ENCODE results near the gene SEMA4C.

Gene SEMA4C

DNA sequence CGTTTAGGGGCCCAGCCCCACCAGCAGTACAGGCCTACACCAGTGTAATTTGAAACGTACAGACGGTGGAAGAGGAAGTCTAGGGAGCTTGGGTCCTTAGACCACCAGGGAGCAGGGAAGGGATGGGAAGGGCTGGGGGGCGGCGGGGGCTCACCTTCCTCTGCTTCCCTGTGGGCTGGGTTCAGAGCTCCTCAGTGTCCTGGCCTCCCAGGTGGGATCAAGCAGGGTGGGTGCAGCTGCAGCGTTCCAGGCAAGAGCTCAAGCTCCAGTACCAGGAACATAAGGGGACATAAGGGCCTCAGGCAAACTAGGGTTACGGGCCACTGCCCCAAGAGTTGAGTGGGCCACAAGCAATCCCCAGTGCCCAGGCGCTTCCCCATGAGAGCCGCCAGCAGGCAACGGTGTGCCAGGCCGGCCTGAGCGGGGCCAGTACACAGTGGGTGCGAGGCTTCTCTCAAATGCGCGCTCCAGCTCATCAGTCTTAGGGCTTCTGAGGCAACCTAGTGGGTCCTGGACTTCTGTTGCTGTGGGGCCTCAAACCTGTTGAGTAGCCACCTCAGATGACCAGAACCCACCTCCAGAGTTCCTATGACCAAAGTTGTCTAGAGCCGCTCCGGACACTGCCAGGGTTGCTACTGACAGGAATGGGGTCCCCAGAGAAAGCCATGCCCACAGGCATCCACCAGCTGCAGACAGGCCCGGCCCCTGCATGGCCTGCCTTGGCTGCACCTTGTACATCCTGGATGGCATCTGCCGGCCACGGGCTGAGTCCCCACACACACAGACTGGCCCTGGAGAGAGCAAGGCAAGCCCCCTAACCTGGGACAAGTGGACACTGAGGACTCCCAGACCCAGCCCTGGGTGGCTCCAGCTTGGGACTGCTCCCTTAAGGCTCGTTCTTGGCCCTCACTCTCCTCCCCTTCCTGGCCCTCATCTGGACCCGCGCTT lies 31.3 kb downstream of the SEMA4C start:
- Histone ChIP-seq H3K27ac (ENCODE audit: low read depth, low read length) (no peak overlapping the region), H3K9ac (ENCODE audit: low read depth, low read length) (no peak overlapping the region), H3K36me3 (ENCODE audit: control insufficient read depth, insufficient read depth, low read length) (peaks cover 27% of the 10 kb centered on the region), H3K9me3 (ENCODE audit: control insufficient read depth, insufficient read depth, low read length) (no peaks in the 10 kb centered on the region), H3K4me3 (ENCODE audit: low read depth, low read length) (no peak overlapping the region), H3K4me1 (ENCODE audit: control insufficient read depth, insufficient read depth, low read length) (peaks cover under 1% of the 10 kb centered on the region; the same call in 1 of the 2 replicates), H3K27me3 (ENCODE audit: control insufficient read depth, insufficient read depth, low read length) (no peaks in the 10 kb centered on the region)

GRCh38 chr2:96837575-96837974 lies 32.3 kb downstream of the SEMA4C start:
- Histone ChIP-seq H3K36me3 (ENCODE audit: control insufficient read depth, insufficient read depth, low read length) (peaks cover 33% of the 10 kb centered on the region), H3K27ac (ENCODE audit: low read depth, low read length) (no peak overlapping the region), H3K4me3 (ENCODE audit: low read depth, low read length) (no peak overlapping the region), H3K9me3 (ENCODE audit: control insufficient read depth, insufficient read depth, low read length) (no peaks in the 10 kb centered on the region), H3K27me3 (ENCODE audit: control insufficient read depth, insufficient read depth, low read length) (no peaks in the 10 kb centered on the region), H3K4me1 (ENCODE audit: control insufficient read depth, insufficient read depth, low read length) (peaks cover 10% of the 10 kb centered on the region), H3K9ac (ENCODE audit: low read depth, low read length) (no peak overlapping the region)

DNA sequence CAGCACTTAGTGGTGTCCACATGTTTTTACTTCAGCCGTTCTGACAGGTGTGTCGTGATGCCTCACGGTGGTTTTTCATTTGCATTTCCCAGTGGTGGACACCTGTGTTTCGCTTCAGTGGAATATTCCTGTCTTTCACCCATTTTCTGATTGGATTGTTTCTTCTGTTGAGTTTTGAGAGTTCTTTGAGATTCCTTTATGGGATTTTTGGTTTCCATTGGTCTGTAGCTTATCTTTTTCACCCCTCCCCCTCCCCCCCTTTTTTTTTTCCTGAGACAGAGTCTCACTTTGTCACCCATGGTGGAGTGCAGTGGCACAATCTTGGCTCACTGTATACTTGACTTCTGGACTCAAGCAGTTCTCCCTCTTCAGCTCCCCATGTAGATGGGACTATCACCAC lies 34.0 kb downstream of the SEMA4C start:
- Histone ChIP-seq H3K9me3 (ENCODE audit: control insufficient read depth, insufficient read depth, low read length) (no peaks in the 10 kb centered on the region), H3K4me1 (ENCODE audit: control insufficient read depth, insufficient read depth, low read length) (peaks cover 19% of the 10 kb centered on the region), H3K36me3 (ENCODE audit: control insufficient read depth, insufficient read depth, low read length) (peaks cover 48% of the 10 kb centered on the region), H3K27ac (ENCODE audit: low read depth, low read length) (no peak overlapping the region), H3K27me3 (ENCODE audit: control insufficient read depth, insufficient read depth, low read length) (no peaks in the 10 kb centered on the region), H3K9ac (ENCODE audit: low read depth, low read length) (no peak overlapping the region), H3K4me3 (ENCODE audit: low read depth, low read length) (no peak overlapping the region)

- H3K36me3 ChIP-seq (ENCODE audit: control insufficient read depth, insufficient read depth, low read length), result peaks cover 65% of the 10 kb centered on the region
- peak overlapping the region; percentile 88 for H3K27ac ChIP-seq (ENCODE audit: low read depth, low read length)
- peaks cover 19% of the 10 kb centered on the region for H3K4me1 ChIP-seq (ENCODE audit: control insufficient read depth, insufficient read depth, low read length)
- no peaks in the 10 kb centered on the region for H3K9me3 ChIP-seq (ENCODE audit: control insufficient read depth, insufficient read depth, low read length)
- H3K27me3 ChIP-seq (ENCODE audit: control insufficient read depth, insufficient read depth, low read length), result no peaks in the 10 kb centered on the region
- 0 out of 2 replicates have a peak overlapping the region, but pooled peaks have one; percentile 11 for H3K9ac ChIP-seq (ENCODE audit: low read depth, low read length)
- peak overlapping the region; percentile 28 for H3K4me3 ChIP-seq (ENCODE audit: low read depth, low read length)
These were observed 36.9 kb downstream of the SEMA4C start for GRCh38 chr2:96832754-96833507.

DNA sequence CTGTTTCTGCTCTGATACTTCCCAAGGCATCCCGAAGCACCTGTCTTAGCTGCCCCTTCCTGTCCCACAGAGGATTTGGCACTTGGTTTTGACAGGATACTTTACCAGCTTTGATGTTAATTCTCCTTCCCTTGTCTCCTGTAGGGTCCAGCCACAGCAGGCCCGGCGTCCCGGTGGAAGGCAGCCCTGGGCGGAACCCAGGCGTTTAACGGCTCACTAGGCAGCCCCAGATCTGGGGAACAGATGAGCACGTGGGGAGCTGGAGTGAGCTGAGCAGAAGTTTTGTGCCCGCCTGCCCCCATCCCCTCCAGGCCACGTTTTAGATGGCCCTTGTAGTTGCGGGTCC lies 37.5 kb downstream of the SEMA4C start:
- H3K9me3 ChIP-seq (ENCODE audit: control insufficient read depth, insufficient read depth, low read length), result no peaks in the 10 kb centered on the region
- no peak overlapping the region for H3K9ac ChIP-seq (ENCODE audit: low read depth, low read length)

DNA sequence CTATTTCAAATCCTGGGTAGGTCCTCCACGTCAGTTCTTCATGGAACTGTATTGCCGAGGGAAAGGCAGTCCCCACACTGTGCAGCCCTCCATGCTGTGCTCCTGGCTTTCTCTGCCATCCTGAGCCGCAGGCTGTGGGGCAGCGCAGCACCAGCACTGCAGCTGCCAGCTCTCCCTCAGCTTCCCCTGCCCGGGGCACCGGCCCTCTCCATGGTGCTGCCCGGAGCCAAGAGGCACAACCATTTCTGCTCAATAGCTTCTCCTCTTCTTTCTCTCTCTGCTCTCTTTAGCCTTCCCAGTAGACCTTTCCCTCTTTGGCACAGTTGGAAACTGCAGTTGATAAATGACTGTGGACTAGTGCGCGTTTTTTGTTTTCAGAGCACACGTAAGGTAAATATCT lies 38.2 kb downstream of the SEMA4C start:
- peak overlapping the region; percentile 88 for H3K27ac ChIP-seq (ENCODE audit: low read depth, low read length)
- no peak overlapping the region for H3K4me3 ChIP-seq (ENCODE audit: low read depth, low read length)
- no peaks in the 10 kb centered on the region for H3K27me3 ChIP-seq (ENCODE audit: control insufficient read depth, insufficient read depth, low read length)
- H3K4me1 ChIP-seq (ENCODE audit: control insufficient read depth, insufficient read depth, low read length), result peaks cover 19% of the 10 kb centered on the region
- H3K9me3 ChIP-seq (ENCODE audit: control insufficient read depth, insufficient read depth, low read length), result no peaks in the 10 kb centered on the region
- H3K36me3 ChIP-seq (ENCODE audit: control insufficient read depth, insufficient read depth, low read length), result peaks cover 69% of the 10 kb centered on the region
- no peak overlapping the region for H3K9ac ChIP-seq (ENCODE audit: low read depth, low read length)

More for the DNA sequence above, 37.5 kb downstream of the SEMA4C start:
- H3K4me3 ChIP-seq (ENCODE audit: low read depth, low read length), result 0 out of 2 replicates have a peak overlapping the region, but pooled peaks have one; percentile 28
- peaks cover 19% of the 10 kb centered on the region for H3K4me1 ChIP-seq (ENCODE audit: control insufficient read depth, insufficient read depth, low read length)
- H3K27ac ChIP-seq (ENCODE audit: low read depth, low read length), result peak overlapping the region; percentile 88
- H3K36me3 ChIP-seq (ENCODE audit: control insufficient read depth, insufficient read depth, low read length), result peaks cover 68% of the 10 kb centered on the region
- H3K27me3 ChIP-seq (ENCODE audit: control insufficient read depth, insufficient read depth, low read length), result no peaks in the 10 kb centered on the region

GRCh38 chr2:96830044-96830562 lies 39.8 kb downstream of the SEMA4C start:
- peaks cover 84% of the 10 kb centered on the region for H3K36me3 ChIP-seq (ENCODE audit: control insufficient read depth, insufficient read depth, low read length)
- H3K27ac ChIP-seq (ENCODE audit: low read depth, low read length), result no peak overlapping the region

DNA sequence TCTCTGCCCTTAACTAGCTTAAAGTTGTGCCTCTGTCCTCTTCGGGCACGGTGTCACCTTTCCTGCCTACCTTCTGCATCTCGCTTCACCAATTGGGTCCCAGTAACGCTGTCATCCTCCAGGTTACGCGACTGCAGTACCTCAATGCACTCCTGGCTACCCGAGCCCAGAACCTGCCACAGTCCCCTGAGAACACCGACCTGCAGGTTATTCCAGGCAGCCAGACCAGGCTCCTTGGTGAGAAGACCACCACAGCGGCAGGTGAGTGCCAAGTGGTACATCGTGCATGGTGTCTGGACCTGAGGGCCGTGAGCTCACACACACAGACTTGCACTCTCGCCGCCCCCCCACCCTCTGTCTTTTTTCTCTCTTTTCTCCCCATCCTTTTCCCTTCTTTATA lies 41.0 kb downstream of the SEMA4C start:
- Histone ChIP-seq H3K27ac (ENCODE audit: low read depth, low read length) (no peak overlapping the region), H3K27me3 (ENCODE audit: control insufficient read depth, insufficient read depth, low read length) (no peaks in the 10 kb centered on the region), H3K36me3 (ENCODE audit: control insufficient read depth, insufficient read depth, low read length) (peaks cover 87% of the 10 kb centered on the region), H3K9me3 (ENCODE audit: control insufficient read depth, insufficient read depth, low read length) (no peaks in the 10 kb centered on the region), H3K4me1 (ENCODE audit: control insufficient read depth, insufficient read depth, low read length) (peaks cover 19% of the 10 kb centered on the region), H3K9ac (ENCODE audit: low read depth, low read length) (no peak overlapping the region), H3K4me3 (ENCODE audit: low read depth, low read length) (no peak overlapping the region)

More at GRCh38 chr2:96830044-96830562, 39.8 kb downstream of the SEMA4C start:
- no peak overlapping the region for H3K4me3 ChIP-seq (ENCODE audit: low read depth, low read length)
- H3K27me3 ChIP-seq (ENCODE audit: control insufficient read depth, insufficient read depth, low read length), result no peaks in the 10 kb centered on the region
- peaks cover 19% of the 10 kb centered on the region for H3K4me1 ChIP-seq (ENCODE audit: control insufficient read depth, insufficient read depth, low read length)
- no peaks in the 10 kb centered on the region for H3K9me3 ChIP-seq (ENCODE audit: control insufficient read depth, insufficient read depth, low read length)
- no peak overlapping the region for H3K9ac ChIP-seq (ENCODE audit: low read depth, low read length)

DNA sequence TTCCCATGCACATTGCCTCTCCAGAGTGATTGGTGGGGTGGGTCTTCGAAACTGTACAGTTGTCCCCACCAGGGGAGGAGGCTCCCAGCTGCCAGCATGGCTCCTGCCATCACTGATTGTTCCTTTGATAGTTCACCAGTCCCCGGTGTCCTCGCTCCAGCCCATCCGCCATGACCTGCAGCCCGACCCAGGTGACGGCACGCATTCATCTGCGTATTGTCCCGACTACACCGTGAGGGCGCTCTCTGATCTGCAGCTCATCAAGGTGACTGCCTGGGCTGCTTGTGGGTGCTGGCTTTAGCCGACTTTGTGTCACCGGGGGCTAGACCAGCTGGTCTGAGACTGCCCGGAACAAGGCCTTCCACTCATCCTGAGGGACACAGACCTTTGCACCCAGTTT lies 41.4 kb downstream of the SEMA4C start:
- Histone ChIP-seq H3K27ac (ENCODE audit: low read depth, low read length) (no peak overlapping the region), H3K27me3 (ENCODE audit: control insufficient read depth, insufficient read depth, low read length) (no peaks in the 10 kb centered on the region), H3K4me1 (ENCODE audit: control insufficient read depth, insufficient read depth, low read length) (peaks cover 17% of the 10 kb centered on the region), H3K36me3 (ENCODE audit: control insufficient read depth, insufficient read depth, low read length) (peaks cover 87% of the 10 kb centered on the region), H3K9me3 (ENCODE audit: control insufficient read depth, insufficient read depth, low read length) (no peaks in the 10 kb centered on the region), H3K9ac (ENCODE audit: low read depth, low read length) (no peak overlapping the region), H3K4me3 (ENCODE audit: low read depth, low read length) (no peak overlapping the region)

DNA sequence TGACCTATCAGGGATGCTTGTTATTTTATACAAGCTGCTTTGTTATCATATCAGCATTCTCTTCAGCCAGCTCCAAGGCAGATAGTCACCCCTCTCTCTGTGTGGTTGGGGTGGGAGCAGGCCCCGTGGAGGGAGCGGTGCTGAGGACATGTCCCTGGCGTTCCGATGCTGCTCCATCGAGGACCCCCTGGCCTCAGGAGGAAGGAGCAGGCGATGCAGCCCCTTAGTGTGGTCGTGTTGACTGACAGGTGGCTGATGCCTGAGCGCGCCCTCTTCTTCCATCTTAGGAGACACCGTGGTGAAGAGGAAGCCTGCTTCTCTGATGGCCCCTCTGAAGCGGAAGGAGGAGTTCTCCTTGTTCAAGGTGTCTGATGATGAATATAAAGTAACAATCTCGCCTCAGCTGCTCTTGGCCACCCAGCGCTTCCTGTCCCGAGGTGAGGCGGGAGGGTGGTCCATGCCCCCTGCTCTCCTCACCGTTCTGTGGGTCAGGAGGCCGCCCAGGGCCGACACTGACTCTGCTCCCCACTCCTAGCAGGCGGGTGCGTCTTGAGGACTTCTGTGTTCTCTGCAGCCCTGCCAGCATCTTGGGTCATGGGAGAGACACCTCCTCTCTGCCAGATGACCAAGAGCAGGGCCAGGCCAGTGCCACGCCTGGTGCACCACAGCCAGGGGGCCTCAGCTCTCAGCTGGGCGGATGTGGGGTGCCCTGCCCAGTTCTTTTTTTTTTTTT lies 43.2 kb downstream of the SEMA4C start:
- Histone ChIP-seq H3K4me1 (ENCODE audit: control insufficient read depth, insufficient read depth, low read length) (no peaks in the 10 kb centered on the region), H3K4me3 (ENCODE audit: low read depth, low read length) (no peak overlapping the region), H3K9me3 (ENCODE audit: control insufficient read depth, insufficient read depth, low read length) (no peaks in the 10 kb centered on the region), H3K36me3 (ENCODE audit: control insufficient read depth, insufficient read depth, low read length) (peaks cover 89% of the 10 kb centered on the region), H3K27ac (ENCODE audit: low read depth, low read length) (no peak overlapping the region), H3K27me3 (ENCODE audit: control insufficient read depth, insufficient read depth, low read length) (no peaks in the 10 kb centered on the region), H3K9ac (ENCODE audit: low read depth, low read length) (no peak overlapping the region)

Measured in HUES48 (cell line).